Neural cell (in vitro differentiated cells): ENCODE measurements around the gene GINS2. TPM values are rescaled to one million over a fixed set of nuclear protein-coding genes. Genes with fewer than 3 reads are reported as not detected.

ENCODE experiments used
- H2AFZ ChIP-seq: fragments of 200-600, 300-800 bp; sonication (generic), shearing (Covaris generic); 2 replicates; pipeline ENCODE4 v1.6.0; 2014; ENCODE audit warnings: low read depth, mild to moderate bottlenecking, antibody characterized with exemption, low read length, moderate library complexity
- H3F3A ChIP-seq: fragments of 200-600 bp; shearing (Covaris generic); 2 replicates; pipeline ENCODE4 v1.6.1; 2016; ENCODE audit warnings: mild to moderate bottlenecking, moderate library complexity, mixed read lengths, antibody characterized with exemption, low read length; ENCODE audit not compliant: insufficient read depth, poor library complexity, severe bottlenecking
- H3K27ac ChIP-seq: fragments of 200-600, 300-800 bp; sonication (generic), shearing (Covaris generic); 2 replicates; pipeline ENCODE4 v1.5.1; 2014; ENCODE audit warnings: mild to moderate bottlenecking, low read length, moderate library complexity
- H3K27me3 ChIP-seq: fragments of 300-800, 200-600 bp; sonication (generic), shearing (Covaris generic); 2 replicates; pipeline ENCODE4 v1.6.0; 2014; ENCODE audit warnings: mild to moderate bottlenecking, low read depth, low read length, moderate library complexity; ENCODE audit not compliant: insufficient read depth
- H3K36me3 ChIP-seq: fragments of 300-800, 200-600 bp; sonication (generic), shearing (Covaris generic); 2 replicates; pipeline ENCODE4 v1.5.1; 2014; ENCODE audit warnings: mild to moderate bottlenecking, antibody characterized with exemption, low read length, moderate library complexity; ENCODE audit not compliant: insufficient read depth
- H3K4me2 ChIP-seq: fragments of 300-800, 200-600 bp; sonication (generic), shearing (Covaris generic); 2 replicates; pipeline ENCODE4 v1.6.0; 2014; ENCODE audit warnings: mild to moderate bottlenecking, low read length
- H3K4me3 ChIP-seq: fragments of 300-800, 200-600 bp; sonication (generic), shearing (Covaris generic); 2 replicates; pipeline ENCODE4 v1.5.1; 2014; ENCODE audit warnings: mild to moderate bottlenecking, low read length, moderate library complexity
- H3K79me2 ChIP-seq: fragments of 200-600 bp; shearing (Covaris generic); replicated peaks from 2 replicates; pipeline ENCODE4 v1.6.0; 2014; ENCODE audit warnings: mild to moderate bottlenecking, low read length, moderate library complexity; ENCODE audit not compliant: insufficient read depth
- H3K9ac ChIP-seq: fragments of 300-800, 200-600 bp; sonication (generic), shearing (Covaris generic); 2 replicates; pipeline ENCODE4 v1.6.1; 2016; ENCODE audit warnings: mild to moderate bottlenecking, low read length, mixed read lengths
- H3K9me2 ChIP-seq: fragments of 200-600 bp; shearing (Covaris generic); 2 replicates; pipeline ENCODE4 v1.6.1; 2016; ENCODE audit warnings: mild to moderate bottlenecking, low read length, mixed read lengths; ENCODE audit not compliant: insufficient read depth
- H3K9me3 ChIP-seq: fragments of 200-600, 300-800 bp; sonication (generic), shearing (Covaris generic); 2 replicates; pipeline ENCODE4 v1.6.1; 2016; ENCODE audit warnings: mild to moderate bottlenecking, mixed run types, low read length, moderate library complexity, mixed read lengths
- H4K20me1 ChIP-seq: fragments of 200-600 bp; shearing (Covaris generic); 2 replicates; pipeline ENCODE4 v1.6.1; 2016; ENCODE audit warnings: mild to moderate bottlenecking, mixed run types; ENCODE audit not compliant: insufficient read depth
- EP300 ChIP-seq: fragments of 450-650 bp; conservative IDR thresholded peaks from 2 replicates; pipeline ENCODE4 v1.6.1; 2014; ENCODE audit warnings: antibody characterized with exemption, mild to moderate bottlenecking, moderate library complexity; ENCODE audit not compliant: poor library complexity, severe bottlenecking
- EZH2 ChIP-seq: fragments of 200-600, 300-800 bp; shearing (Covaris generic), sonication (generic); IDR thresholded peaks from 2 replicates; pipeline ENCODE4 v1.6.1; 2014; ENCODE audit warnings: antibody characterized with exemption, low read length, borderline replicate concordance, mild to moderate bottlenecking; ENCODE audit not compliant: insufficient read depth, poor library complexity, severe bottlenecking
- MXI1 ChIP-seq: fragments of 450-650 bp; conservative IDR thresholded peaks from 2 replicates; pipeline ENCODE4 v1.6.1; 2014; ENCODE audit warnings: antibody characterized with exemption, mild to moderate bottlenecking; ENCODE audit not compliant: poor library complexity, severe bottlenecking
- POLR2AphosphoS5 ChIP-seq: IDR thresholded peaks from 2 replicates; pipeline ENCODE4 v1.6.1; 2012
- RAD21 ChIP-seq: fragments of 450-650 bp; conservative IDR thresholded peaks from 2 replicates; pipeline ENCODE4 v1.6.1; 2014; ENCODE audit warnings: antibody characterized with exemption, mild to moderate bottlenecking, moderate library complexity
- SMC3 ChIP-seq: fragments of 450-650 bp; conservative IDR thresholded peaks from 2 replicates; pipeline ENCODE4 v1.6.1; 2014; ENCODE audit warnings: antibody characterized with exemption, mild to moderate bottlenecking, moderate library complexity; ENCODE audit not compliant: poor library complexity
- TAF1 ChIP-seq: IDR thresholded peaks from 2 replicates; pipeline ENCODE4 v1.6.1; 2012; ENCODE audit warnings: low read depth
- polyA plus RNA-seq: library from polyadenylated mRNA; depleted of rRNA; stranded (reverse); fragments of >200 nt; gene quantifications from 2 replicates; pipeline ENCODE4 v1.2.3, GENCODE V29; 2014
- TF ChIP-seq, protein P1 (sequence below): fragments of 450-650 bp; IDR thresholded peaks from 2 replicates; pipeline ENCODE4 v1.5.1; 2014; ENCODE audit warnings: antibody characterized with exemption, mild to moderate bottlenecking, moderate library complexity; ENCODE audit not compliant: poor library complexity, severe bottlenecking
- TF ChIP-seq, protein P2 (sequence below): IDR thresholded peaks from 2 replicates; pipeline ENCODE4 v1.6.1; 2012; ENCODE audit warnings: borderline replicate concordance

The GINS2 gene
- polyA plus RNA-seq, 1 donor from 2014 or later: 9.2 TPM

DNA sequence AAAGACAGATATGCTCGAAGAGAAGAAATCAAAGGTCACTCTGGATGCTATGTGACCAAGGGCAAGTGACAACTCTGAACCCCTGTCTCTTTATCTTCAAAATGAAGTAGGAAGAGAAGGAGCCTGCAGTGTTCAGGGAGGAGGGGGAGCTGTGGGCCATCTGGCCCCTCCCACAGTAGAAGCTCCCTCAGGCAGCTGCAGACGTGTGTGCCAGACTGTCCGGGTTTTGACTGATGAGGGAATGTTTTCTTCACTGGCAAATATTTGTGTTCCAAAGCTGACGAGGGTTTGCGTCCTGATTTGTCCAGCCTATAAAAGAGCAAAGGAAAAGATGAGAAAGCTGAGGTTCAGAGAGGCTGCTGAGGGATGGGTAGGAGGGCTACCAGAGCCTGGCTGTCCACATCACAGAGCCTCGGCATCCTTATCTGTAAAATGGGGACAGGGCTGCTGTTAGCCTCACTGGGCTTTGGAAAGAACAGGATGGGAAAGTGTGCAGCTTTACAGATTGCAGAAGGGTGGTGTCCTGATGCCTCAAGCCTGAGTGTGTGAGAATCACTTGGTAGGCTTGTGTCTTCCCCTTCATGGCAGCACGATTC lies 1.8 kb upstream of the GINS2 start:
- TF ChIP-seq, protein P1, sequence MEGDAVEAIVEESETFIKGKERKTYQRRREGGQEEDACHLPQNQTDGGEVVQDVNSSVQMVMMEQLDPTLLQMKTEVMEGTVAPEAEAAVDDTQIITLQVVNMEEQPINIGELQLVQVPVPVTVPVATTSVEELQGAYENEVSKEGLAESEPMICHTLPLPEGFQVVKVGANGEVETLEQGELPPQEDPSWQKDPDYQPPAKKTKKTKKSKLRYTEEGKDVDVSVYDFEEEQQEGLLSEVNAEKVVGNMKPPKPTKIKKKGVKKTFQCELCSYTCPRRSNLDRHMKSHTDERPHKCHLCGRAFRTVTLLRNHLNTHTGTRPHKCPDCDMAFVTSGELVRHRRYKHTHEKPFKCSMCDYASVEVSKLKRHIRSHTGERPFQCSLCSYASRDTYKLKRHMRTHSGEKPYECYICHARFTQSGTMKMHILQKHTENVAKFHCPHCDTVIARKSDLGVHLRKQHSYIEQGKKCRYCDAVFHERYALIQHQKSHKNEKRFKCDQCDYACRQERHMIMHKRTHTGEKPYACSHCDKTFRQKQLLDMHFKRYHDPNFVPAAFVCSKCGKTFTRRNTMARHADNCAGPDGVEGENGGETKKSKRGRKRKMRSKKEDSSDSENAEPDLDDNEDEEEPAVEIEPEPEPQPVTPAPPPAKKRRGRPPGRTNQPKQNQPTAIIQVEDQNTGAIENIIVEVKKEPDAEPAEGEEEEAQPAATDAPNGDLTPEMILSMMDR: no peak
- TF ChIP-seq SMC3 (no peak), EZH2 (no peak), POLR2AphosphoS5 (no peak), RAD21 (no peak), MXI1 (no peak), TAF1 (no peak), EP300 (no peak)
- TF ChIP-seq, protein P2, sequence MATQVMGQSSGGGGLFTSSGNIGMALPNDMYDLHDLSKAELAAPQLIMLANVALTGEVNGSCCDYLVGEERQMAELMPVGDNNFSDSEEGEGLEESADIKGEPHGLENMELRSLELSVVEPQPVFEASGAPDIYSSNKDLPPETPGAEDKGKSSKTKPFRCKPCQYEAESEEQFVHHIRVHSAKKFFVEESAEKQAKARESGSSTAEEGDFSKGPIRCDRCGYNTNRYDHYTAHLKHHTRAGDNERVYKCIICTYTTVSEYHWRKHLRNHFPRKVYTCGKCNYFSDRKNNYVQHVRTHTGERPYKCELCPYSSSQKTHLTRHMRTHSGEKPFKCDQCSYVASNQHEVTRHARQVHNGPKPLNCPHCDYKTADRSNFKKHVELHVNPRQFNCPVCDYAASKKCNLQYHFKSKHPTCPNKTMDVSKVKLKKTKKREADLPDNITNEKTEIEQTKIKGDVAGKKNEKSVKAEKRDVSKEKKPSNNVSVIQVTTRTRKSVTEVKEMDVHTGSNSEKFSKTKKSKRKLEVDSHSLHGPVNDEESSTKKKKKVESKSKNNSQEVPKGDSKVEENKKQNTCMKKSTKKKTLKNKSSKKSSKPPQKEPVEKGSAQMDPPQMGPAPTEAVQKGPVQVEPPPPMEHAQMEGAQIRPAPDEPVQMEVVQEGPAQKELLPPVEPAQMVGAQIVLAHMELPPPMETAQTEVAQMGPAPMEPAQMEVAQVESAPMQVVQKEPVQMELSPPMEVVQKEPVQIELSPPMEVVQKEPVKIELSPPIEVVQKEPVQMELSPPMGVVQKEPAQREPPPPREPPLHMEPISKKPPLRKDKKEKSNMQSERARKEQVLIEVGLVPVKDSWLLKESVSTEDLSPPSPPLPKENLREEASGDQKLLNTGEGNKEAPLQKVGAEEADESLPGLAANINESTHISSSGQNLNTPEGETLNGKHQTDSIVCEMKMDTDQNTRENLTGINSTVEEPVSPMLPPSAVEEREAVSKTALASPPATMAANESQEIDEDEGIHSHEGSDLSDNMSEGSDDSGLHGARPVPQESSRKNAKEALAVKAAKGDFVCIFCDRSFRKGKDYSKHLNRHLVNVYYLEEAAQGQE: no peak
- Histone ChIP-seq H3K4me2 (no peak overlapping the region), H3K9me3 (no peaks in the 10 kb centered on the region), H3K27me3 (no peaks in the 10 kb centered on the region), H2AFZ (no peak overlapping the region), H3K9ac (no peak overlapping the region), H3K27ac (no peak overlapping the region), H4K20me1 (no peaks in the 10 kb centered on the region), H3K79me2 (peaks cover 4% of the 10 kb centered on the region), H3K4me3 (no peak overlapping the region), H3F3A (no peaks in the 10 kb centered on the region), H3K36me3 (no peaks in the 10 kb centered on the region), H3K9me2 (no peaks in the 10 kb centered on the region)

DNA sequence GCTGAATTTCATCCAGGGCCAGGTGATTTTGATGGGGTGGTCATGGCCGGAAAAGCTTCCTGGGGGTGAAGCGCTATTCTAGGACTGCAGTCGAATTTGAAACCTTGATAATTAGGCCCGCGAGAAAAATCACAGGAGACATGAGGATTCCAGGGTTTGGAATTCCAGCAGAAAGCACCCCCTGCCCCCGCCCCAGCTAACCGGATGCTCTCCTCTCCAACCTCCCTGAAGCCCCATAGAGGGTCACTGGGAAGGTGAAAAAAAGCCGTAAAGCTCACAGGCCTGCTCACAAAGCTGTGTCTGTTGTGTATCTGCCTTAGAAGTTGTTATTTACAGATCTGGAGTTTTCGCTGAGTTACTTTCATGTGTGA lies 1.2 kb upstream of the GINS2 start:
- no peak overlapping the region for H2AFZ ChIP-seq
- H3F3A ChIP-seq: no peaks in the 10 kb centered on the region
- H3K27me3 ChIP-seq: no peaks in the 10 kb centered on the region
- no peaks in the 10 kb centered on the region for H3K9me2 ChIP-seq
- TF ChIP-seq, protein P2: no peak
- no peak for TF ChIP-seq EP300
- TF ChIP-seq TAF1: no peak
- no peak for TF ChIP-seq EZH2
- TF ChIP-seq POLR2AphosphoS5: no peak
- TF ChIP-seq MXI1: no peak
- TF ChIP-seq, protein P1: no peak
- TF ChIP-seq RAD21: no peak
- TF ChIP-seq SMC3: no peak
- H4K20me1 ChIP-seq: no peaks in the 10 kb centered on the region
- no peak overlapping the region for H3K4me2 ChIP-seq
- no peak overlapping the region for H3K9ac ChIP-seq
- H3K4me3 ChIP-seq: no peak overlapping the region
- H3K27ac ChIP-seq: no peak overlapping the region
- no peaks in the 10 kb centered on the region for H3K9me3 ChIP-seq
- peaks cover 4% of the 10 kb centered on the region for H3K79me2 ChIP-seq
- no peaks in the 10 kb centered on the region for H3K36me3 ChIP-seq
